HL-60/S4 (cell line): ENCODE measurements around the gene RYR2.

Experiments
- in situ Hi-C: fragments of 300-500 bp; cut with MboI; formaldehyde crosslinking; loops from 2 replicates; pipeline ENCODE4 v1.14.3; 2022; ENCODE audit warnings: low sequenced_read_pairs

RYR2 gene

DNA sequence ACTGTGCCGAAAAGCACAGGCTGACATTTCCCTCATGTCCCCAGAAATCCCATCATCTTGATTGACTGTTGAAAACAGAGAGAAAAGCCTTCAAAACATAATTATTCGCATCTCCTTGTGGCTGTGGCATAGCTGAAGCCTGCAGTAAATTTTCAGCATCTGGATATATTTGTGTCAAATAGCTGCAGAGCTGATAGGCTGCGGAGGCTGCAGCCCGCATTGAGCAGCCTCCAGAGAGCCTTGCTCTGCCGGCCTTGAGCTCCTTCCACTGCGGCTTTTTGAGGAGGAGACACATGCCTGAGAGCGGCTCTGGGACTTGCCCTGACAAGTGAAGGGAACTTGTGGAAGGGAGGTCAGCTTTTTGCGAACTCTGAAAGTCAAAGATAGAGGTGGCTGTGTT is 144.7 kb downstream of the RYR2 start:
- in situ Hi-C loops: no loop called here

DNA sequence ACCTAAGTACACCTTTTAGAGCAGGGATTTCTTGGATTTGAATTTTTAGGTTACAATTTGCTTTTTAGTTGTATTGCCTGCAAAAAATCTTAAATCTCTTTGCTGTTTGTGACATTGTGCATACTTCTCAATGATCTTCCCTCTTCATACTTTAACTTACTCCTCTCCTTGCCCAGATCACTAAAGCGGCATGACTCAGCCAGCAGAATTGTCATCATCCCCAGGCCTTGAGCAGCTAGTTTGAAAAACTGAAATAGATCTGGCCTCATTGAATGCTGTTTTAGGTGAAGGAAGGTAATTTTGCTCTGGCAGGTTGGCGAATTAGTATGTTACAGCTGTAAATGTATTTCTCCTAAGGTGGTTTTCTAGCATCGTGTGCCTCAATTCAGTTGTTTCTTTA is 145.9 kb downstream of the RYR2 start:
- in situ Hi-C loops: no loop called here

DNA sequence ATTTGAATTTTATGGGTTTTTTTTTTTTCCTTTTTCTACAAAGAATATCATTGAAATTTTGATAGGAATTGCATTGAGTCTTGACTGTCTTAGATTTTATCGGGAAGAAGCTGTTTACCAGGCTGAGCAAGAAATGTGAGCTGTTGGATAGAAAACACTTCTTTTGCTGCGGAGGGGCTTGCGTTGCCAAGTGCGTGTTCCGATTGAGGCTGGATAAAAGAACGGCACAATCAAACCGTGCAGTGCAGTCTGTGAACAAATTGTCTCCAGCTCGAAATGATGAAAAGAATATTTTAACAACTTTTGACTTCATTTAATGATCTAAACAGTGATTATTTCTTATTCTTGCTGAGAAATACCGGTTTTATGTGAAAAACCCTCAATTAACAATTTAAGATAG is 149.4 kb downstream of the RYR2 start:
- in situ Hi-C loops: no loop called here

DNA sequence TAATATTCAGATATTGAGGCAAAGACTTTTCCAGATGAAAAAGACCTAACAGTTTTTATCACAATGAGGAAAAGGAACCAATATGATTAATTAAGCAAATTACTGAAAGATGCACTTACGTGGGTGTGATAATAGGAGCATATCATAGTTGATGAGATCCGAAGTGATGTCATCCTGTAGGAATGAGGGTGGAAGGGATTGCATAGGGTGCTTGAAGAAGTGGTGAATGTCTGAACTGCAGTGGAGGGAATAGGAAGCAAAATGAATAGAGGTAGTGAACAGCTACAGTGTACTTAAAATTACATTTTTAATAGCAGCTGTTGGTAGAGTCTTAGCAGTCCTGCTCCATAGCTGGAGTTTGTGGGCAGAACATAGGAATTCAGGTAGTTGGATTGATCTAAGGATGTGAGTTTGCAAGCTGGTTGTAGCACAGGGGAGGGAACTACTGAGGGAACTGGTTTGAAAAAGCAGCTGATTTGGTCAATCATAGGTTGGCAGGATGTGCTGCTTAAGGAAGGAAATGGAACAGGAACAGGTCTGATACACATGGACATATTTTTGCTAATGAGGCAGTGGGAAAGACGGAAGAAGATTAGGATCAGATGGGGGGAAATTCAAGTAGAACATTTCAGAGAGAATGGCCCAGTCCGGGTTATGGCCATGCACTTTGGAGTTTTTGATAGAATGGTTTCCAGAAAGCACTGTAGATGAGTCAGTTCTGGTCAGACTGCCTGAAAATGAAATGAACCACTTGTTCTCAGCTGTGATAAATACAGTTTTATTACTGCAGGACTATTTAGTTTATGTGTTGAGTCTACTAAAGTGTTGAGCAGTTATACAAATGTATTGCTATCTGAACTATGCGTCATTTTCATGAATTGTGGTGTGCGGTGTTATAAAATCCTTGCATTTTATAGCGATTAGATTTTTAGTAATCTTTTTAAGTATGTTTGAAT is 155.8 kb downstream of the RYR2 start:
- in situ Hi-C loops: no loop called here

DNA sequence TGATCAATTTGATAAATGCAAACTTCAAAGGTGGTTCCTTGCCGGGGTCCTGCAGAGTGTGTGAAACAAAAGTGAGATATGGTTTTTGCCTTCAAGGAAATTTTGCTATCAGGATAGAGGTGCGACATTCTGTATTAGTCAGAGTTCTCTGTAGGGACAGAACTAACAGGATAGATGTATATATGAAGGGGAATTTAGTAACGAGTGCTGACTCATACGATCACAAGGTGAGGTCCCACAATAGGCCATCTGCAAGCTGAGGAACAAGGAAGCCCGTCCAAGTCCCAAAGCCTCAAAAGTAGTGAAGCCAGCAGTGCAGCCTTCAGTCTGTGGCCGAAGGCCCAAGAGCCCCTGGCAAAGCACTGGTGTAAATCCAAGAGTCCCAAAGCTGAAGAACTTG is 157.0 kb downstream of the RYR2 start:
- in situ Hi-C loops: no loop called here

DNA sequence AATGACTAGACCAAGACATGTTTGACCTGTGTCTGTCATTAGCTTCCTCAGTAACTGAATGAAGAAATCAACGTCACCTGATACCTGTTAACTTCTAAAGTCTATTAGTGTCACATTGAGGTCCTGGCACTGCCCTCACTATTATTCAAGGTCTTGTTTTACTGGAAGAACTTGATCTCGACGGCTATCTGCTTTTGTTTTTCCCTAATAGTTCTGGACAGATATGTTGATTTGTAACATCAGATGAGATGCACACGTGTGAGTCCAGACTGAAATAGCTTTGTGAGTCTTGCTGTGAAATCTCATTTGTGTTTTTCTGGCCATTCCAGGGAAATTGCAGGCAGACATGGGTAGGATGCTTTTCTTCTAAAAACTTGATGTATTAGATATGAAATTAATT is 159.2 kb downstream of the RYR2 start:
- in situ Hi-C loops: no loop called here

DNA sequence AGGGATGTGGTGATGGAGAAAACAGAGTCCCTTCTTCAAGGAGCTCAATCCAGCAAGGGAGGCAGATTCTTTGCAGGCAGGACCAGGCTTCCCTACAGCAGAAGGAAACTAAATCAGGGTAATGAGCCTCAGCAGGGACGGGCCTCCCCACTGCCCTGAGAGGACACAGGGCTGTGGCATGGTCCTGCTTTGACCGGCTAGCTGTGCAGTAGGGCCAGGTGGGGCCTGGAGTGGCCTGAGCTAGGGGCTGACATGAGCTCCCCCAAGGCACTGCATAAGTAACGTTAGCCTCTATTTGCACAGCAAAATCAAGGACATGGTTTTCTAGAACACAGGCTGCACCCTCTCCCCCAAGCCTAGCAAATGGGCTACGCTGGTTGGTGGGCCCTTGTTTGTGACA is 162.9 kb downstream of the RYR2 start:
- in situ Hi-C loops: no loop called here

DNA sequence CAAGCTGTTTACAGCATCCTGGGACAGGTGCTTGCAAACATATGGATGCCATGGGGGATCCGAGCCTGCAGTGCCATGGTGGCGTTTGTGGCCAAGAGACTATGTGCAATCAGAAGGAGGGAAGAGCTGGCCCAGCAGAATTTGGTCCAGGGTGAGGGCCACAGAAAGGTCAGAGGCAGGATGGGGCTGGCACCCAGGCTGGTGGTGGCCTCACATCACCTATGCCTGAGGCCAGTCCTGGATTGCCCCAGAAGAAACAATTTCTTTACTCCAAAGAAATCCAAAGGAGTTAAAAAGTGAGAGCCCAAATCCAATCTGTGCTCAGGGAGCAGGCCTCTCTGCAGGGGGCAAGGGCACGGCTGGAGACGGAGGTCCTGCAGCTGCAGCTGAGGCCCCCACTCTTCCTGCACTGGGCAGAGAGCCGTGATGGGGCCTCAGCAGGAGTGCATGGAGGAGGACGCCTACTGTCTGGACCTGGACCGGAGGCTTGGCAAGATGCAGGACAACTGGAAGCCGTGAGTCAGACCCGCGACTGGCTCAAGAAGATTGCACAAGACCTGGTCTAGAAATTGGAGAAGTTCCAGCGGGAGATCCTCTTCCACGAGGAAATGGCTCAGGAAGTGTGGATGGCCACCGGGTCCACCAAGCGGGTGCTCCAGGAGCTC is 163.5 kb downstream of the RYR2 start:
- in situ Hi-C loops: no loop called here

DNA sequence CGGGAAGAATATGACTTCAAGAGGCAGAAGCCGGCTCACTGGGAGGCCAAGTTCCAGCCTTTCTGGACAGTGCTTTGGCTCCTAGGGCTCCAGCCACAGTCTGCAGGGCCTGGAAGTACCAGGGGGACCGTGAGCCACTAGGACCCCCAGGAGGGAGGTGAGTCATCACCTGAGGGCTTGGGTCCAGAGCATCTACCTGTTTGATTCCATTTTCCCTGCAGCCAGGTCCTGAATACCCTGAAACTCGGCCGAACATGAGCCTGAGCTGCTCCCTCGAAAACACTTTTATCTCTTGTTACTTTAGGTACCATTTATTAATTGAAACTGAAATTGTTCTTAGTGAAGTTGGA is 164.1 kb downstream of the RYR2 start:
- in situ Hi-C loops: no loop called here

DNA sequence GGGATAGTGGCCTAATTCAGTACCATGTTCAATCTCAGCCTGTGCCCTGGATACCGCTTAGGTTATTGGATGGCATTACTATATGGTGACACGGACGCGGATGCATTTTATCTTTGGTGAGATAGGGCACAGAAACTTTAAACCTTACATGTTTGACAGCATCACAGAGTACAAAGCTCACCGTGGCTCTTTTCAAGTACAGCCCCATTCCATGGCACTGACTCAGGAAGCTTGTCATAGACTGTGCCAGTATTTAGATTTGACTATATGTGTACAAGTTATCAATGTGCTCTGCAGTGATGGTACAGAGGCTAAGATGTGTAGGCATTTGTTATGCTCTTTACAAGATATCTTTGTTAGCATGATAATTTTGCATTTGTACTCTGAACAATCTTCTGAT is 169.0 kb downstream of the RYR2 start:
- in situ Hi-C loops: no loop called here

DNA sequence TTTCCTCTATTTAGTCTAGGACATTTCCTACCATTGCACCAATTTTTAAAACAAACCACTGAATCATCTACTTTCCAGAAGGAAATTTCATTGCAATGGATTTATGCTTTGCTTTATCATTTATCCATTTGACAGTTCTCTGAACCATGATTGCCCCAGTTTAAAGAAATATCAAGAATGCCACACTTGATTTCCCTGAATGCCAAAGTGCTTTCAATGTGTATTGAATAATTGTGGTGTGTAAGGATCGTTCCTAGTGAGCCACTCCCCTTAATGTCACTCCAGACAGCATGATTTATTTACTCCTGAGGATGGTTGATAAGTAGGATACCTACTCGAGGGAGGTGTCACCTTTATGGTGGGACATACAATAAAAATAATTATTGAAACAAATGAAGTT is 169.6 kb downstream of the RYR2 start:
- in situ Hi-C loops: no loop called here

DNA sequence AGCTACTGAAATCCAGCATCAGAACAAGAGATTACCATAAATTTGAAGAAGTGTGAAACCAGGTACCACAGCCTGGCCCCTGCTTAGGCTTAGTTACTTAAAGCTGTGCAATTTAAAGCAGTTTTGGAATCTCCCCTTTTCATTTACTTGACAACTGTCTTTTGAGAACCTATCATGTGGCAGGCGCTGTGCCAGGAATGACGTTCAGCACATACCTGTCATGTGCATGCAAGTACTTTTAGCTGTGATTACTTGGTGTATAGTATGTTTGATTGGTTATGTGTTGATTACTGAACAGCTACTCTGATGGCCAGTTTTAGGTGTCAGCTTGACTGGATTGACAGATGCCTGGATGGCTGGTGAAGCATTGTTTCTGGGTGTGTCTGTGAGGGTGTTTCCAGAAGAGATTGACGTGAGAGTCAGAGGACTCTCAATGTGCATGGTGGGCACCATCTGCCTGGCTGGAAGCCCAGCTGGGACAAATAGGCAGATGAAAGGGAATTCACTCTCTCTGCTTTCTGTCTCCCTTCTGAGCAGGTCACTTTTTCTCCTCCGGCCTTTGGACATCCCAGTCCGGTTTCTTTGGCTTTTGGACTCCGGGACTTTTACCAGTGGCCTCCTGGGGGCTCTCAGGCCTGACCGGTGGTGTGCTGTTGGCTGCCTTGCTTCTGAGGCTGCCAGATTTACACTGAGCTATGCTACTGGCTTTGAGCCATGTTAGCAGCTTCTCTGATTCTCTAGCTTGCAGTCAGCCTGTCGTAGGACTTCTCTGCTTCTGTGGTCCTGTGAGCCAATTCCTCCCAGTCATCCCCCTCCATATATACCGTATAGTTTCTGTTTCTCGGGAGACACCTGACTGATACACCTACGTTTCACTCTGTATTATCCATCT is 178.0 kb downstream of the RYR2 start:
- in situ Hi-C loops: no loop called here

DNA sequence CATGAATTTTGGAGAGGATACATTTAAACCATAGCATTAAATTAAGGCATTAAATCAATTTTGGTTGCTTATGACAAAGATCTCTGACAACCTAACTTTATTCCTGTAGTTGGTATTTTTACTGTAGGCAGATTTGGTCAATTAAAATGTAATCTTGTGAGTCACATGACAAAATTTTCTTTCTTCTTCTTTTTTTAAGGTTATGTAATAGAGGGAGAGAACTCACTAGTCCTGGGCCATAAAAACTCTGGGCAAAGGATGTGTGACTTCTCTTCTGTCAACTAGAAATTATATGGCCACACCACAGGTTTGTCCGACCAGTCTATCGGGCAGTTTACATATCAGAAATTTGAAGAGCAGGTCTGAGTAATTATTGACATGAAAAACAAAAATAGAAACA is 181.4 kb downstream of the RYR2 start:
- in situ Hi-C loops: no loop called here

DNA sequence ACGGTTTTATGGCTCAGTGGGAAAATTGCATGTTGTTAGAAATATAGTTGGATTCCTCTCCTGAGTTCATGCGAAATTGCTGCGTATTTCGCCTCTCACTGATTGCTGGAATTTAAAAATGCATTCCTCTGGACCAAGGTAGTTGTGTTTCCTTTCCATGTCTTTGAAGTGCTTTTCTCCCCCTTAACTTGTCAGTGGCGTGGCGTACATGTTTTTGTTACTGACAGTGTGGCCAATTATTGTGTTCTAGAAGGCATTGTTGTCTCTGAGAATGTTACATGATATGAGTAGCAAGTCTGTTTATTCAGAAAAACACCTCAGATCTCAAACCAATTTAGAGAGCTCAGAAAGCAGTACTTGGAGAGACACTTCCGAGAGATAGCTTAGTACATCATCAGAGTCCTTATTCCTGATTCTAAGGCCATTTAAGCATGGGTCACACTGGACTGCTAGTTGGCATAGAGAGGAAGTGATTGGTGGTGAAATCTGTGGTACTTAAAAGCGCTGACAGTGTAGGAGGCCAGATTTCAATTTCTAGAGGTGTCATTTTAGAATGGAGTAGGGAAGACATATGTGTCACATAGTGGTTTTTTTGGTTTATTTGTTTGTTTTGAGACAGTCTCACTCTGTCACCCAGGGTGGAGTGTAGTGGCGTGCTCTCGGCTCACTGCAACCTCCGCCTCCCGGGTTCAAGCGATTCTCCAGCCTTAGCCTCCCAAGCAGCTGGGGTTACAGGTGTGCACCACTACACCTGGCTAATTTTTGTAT is 184.4 kb downstream of the RYR2 start:
- in situ Hi-C loops: no loop called here

DNA sequence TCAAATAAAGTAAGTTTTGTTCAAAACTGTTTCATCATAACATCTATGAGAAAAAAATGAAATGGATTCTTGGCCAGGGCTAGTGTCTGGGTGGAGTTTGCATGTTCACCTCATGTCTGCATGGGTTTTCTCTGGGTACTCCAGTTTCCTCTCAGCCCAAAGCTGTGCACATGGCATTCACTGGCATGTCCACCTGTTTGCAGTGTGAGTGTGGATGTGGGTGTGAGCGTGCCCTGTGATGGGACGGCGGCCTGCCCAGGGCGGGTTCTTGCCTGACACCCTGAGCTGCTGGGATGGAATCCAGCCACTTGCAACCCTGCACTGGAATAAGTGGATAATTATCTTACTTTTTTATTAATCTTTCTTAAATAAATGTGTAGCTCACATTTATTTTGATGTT is 185.5 kb downstream of the RYR2 start:
- in situ Hi-C loops: no loop called here

DNA sequence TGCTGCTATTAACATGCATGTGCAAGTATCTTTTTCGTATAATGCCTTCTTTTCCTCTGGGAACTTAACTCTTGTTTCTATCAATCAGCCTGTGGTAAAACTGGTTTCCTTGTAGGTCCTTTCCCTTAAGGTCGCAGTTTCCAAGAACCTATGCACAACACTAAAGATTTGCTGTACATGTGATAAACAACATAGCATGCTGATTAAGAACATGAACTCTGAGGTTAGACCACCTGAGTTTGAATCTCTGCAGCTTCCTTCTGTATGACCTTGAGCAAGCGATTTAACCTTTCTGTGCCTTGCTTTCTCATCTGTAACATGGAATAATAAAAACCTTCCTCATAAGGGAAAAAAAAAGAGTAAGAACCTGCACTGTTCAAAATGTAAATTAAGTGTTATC is 186.4 kb downstream of the RYR2 start:
- in situ Hi-C loops: no loop called here

DNA sequence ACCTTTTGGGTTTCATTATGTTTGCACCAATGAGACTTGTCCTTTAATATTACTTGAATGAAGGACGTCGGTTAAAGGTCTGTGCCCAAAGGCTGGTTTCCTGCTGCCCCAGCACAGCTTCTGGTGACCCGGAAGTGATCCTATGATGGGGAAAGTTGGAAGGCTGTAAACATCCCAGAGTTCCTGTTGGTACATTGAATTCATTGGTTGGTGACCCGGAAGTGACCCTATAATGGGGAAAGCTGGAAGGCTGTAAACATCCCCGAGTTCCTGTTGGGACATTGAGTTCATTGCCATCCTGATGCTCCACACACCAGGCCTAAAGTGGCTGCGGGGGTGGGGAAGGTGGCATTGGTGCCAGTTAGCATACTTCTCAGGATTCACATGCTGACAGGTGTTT is 187.3 kb downstream of the RYR2 start:
- in situ Hi-C loops: no loop called here

DNA sequence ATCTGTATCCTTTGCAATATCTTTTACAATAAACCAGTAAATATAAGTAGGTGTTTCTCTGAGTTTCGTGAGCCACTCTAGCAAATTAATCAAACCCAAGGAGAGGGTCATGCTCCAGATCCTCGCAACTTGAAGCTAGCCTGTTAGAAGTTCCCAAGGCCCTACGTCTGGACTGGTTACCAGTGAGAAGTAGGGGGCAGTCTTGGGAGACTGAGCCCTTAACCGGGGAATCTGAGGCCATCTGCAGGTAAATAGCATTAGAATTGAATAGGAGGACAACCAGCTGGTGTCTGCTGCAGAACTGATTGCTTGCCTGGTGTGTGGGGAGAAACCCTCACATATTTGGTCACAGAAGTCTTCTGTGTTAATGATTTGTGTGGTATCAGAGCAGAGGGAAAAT is 190.5 kb downstream of the RYR2 start:
- in situ Hi-C loops: no loop called here

DNA sequence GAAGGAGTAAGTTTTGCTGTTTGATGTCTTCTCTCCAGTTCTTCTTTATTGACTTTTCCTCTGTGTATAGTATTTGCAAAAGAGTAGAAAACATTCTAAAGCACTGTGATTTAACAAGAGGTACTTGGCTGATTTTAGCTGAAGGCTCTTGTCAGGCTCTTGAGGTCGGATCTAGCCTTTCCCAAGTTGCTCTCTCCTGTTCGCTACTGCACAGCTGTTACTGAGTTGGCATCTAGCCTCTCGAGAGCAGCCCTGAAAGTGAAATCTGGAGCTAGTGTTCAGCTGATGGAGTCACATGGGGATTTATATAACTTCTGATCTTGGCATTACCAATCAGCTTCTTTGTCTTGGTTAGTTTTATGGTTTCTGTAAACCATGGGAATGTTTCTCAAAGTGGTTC is 193.1 kb downstream of the RYR2 start:
- in situ Hi-C loops: no loop called here

DNA sequence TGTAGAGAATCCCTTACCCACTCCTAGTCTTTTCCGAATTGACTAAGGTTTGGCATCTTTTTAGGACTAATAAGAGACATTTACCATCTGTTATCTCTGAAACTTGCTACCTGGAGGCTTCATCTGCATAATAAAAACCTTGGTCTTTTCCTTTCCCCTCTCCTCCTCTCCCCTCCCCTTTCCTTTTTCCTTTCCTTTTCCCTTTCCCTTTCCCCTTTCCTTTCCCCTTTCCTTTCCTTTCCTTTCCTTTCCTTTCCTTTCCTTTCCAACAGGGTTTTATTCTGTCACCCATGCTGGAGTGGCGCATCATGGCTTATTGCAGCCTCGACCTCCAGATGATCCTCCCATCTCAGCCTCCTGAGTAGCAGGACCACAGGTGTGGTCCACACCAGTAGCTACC is 195.7 kb downstream of the RYR2 start:
- in situ Hi-C loops: no loop called here

DNA sequence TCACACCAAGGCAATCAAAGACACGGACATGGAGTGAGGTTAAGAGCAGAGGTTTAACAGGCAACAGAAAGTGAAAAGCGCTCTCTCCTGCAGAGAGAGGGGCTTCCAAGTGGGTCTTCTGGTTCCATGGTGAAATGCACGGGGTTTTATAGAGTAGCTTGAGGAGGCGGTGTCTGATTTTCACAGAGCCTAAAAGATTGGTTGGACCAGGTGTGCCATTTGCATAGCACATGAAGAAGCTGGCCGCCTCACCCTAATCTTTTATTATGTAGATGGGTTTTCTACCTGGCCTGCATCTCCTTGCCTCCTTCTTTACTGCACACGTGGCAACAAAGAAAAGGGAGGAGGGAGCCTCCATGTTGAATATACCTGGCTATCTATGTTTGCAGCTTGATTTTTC is 197.3 kb downstream of the RYR2 start:
- in situ Hi-C loops: no loop called here
